Head of caudate nucleus (tissue), 42 donors: ENCODE results near the gene GDF7.

Experiments
- DNase-seq, 42 donors: peaks; one replicate each; pipeline versions ENCODE4 v3.0.0 to v3.0.0-alpha.2; 2020 to 2021; ENCODE audit warnings: mixed read lengths in 7 of 42
- intact Hi-C: fragments of 100-400 bp; cut with DNase I; formaldehyde crosslinking; loops from one replicate; pipeline ENCODE4 v1.15.0; 2022

The GDF7 gene

GRCh38 chr2:20652141-20652540 lies 14.8 kb upstream of the GDF7 start:
- intact Hi-C loops = no loop called here
- no peak for DNase-seq

DNA sequence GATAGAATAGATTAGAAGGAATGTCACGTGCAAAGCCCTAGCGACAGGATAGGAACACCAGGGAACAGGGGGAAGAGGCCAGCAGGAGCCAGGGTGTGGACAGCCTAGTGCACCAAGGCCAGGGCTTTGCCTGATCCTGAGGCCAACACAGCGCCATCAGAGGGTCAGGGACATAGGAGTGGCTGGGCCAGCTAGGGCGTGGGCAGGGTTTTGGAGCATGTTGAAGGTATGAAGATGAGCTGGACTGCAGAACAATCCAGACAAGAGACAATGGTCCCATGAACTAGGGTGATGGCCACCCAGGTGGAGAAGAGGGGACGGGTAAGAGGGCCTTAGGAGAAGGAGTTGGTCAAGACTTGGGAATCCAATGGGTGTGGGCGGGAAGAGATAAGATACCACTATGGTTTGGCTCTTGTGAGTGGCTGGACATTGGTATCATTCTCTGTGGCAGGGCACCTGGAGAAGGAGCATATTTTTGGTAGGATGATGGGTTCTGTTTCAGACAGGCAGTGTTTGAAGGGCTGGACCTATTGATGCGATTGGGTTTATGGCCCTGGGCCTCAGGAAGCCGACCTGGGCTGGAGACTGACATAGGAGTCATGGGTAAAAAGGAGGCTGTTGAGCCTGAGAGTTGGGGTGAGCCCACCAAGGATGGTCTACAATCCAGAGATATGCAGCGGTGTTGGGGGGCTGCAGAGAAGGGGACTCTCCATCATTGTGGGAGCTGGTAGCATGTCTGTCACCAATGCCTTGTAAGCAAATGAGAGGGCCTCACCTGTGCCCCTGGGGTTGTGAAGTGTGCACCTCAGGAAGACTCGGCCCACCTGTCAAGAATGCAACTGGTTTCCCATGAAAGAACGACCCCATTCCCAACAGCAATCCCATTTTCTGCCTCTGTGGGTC lies 14.0 kb upstream of the GDF7 start:
- DNase-seq = no peak
- intact Hi-C loops = no loop called here

GRCh38 chr2:20653695-20654534 lies 13.0 kb upstream of the GDF7 start:
- intact Hi-C loops = no loop called here
- no peak for DNase-seq

DNA sequence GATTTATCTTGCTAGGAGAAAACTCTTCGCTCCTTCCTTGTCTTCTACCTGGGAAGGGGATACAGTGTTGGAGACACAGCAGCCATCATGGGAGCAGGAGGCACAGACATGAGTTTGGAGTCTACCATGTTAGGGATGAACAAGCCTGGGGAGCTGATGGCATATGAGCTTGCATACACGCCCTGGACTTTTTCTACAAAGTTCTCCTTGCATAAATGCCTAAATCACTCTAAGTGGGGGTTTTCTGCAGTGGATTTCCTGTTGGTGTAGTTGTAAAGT lies 12.5 kb upstream of the GDF7 start:
- DNase-seq = no peak
- intact Hi-C loops = no loop called here

GRCh38 chr2:20656561-20656960 lies 10.4 kb upstream of the GDF7 start:
- no peak for DNase-seq
- intact Hi-C loops = no loop called here

DNA sequence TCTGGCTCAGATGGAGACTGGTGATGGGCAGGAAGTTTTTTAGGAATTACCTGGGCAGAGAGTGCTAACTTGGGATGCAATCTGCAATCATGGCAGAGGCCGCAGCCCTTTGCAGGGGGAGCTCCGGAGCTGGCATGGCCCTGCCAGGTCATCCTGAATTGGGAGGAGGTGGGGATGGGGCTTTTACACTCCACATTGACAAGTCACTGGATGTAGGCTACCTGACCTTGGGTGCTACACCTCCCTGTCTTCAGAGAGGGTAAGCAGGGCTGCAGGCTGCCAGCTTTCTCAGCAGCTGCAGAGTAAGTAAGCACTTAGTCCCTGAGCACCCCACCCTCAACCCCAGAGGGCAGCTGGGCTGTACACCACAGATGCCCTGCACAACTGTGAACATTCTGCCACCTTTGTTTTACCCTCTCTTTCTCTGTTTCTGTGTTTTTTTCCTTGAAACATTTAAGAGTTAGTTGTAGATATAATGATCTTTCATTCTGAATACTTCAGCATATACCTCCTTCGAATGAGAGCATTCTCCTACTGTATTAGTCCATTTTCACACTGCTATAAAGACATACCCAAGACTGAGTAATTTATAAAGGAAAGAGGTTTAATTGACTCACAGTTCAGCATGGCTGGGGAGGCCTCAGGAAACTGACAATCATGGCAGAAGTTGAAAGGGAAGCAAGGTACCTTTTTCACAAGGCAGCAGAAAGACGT lies 9.3 kb upstream of the GDF7 start:
- peak in 2 of 42 donors; percentile 2 to 16 for DNase-seq
- intact Hi-C loops = no loop called here

GRCh38 chr2:20660506-20661420 lies 6.2 kb upstream of the GDF7 start:
- DNase-seq = peak in 4 of 42 donors; percentile 0 to 18 (median 6)
- intact Hi-C loops = loop anchor here (2.0 kb wide), 1 partner anchor 302 kb away; no protein-coding TSS in a partner anchor

DNA sequence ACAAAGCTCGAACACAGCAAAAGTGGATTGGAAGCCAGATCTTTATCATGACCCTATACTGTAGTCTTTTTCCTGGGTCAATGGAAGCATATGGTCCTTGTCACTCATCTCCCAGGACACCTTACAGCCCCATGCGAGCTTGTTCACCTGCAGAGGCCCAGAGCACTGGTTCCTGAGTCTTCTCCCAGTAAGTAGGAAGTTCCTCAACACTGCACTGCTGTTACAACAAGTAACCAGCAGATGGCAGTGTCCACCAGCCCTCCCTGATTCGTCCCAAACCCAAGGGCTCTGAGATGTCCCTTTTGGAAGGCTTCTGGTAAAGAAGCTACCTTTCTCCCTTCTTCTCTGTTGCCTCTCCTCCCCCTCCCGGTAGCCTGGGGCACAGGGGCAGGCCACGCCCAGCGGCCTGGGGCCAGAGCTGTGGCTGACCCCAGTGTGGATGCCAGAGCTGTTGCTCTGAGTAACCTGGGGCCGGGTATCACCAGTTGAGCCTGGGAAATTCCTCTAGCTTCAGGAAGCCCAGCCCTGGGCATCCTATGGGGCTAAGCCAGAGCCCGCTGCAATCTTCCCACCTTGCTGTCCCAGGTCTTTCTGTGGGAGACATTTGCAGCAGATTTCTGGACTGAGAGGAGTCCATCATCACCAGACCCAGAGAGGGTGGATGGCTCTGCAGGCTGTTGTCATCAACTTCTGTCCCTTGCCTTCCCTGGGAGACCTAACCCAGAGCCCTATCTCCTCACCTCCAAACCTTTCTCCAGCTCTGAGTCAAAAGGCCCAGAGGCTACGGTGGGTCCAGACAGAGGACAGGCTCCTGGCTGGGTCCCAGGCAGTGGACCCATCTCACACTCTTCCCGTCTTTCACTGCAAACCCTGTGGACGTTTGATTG lies 5.3 kb upstream of the GDF7 start:
- peak in 41 of 42 donors; percentile 28 to 89 (median 74) for DNase-seq
- intact Hi-C loops = loop anchor here (2.0 kb wide), 1 partner anchor 301 kb away; no protein-coding TSS in a partner anchor

DNA sequence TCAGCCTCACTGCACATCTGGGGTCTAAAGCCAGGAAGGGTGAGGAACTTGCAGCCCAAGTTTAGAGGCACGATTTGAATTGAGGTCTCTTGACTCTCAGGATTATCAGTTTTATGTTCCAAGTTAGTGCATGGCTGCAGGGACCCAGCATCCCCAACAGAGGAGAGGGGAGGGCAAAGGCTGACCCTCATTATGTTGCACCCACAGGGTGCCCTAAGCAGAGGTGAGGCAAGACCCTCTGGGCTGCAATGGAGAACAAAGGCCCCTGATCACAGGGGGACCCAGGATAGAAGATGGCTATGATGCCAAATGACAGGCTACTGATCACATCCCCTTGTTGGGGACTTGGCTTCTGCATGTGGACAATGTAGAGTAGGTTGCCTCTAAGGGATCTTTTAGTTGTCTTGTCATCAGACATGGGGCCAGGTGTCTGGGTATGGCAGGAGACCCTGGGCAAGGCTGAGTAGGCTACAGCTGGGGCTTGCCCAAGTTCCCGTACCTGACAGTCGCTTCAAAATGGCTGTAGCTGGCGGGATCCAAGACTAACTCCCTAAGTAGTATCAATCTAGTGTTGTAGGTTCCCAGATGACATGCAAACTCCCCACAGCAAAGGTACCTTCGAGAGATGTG lies 4.5 kb upstream of the GDF7 start:
- DNase-seq = peak in 2 of 42 donors; percentile 22 to 23
- intact Hi-C loops = no loop called here

DNA sequence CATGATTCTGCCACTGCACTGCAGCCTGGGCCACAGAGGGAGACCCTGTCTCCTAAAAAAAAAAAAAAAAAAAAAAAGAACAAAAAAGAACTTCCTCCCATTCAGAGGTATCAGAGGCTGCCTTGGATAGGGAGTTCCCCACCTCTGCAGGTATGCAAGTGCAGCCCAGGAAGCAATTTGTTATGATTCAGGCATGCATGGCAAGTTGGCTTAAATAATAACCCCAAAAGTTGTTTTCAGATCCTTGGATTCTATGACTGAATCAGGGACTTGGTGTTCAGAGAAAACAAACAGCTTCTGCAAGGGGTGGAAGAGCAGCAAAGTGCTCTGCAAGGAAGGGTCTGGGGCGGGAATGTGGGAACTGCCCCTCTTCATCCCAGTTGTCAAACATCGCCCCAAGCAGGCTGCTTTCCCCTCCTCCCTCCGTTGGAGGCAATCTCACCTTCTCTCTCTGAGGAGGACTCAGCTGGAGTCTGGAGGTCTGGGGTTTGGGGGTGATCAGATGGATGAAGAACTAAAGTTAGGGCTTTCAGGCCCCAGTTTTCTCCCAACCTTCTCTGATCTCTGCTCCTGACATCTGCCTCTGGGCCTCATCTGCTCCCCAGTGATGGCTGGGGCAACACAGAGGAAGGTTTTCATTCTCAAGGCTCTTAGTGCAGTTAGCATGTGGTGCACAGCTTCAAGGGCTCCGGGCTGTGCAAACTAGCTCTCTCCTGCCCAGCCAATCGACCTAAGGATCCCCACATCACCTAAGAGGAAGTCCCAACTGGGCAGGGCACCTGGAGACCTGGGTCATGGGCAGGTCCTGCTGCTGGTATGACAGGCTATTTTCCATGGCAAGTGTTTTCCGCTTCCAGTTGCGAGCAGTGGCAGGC lies 3.5 kb upstream of the GDF7 start:
- DNase-seq = peak in 4 of 42 donors; percentile 7 to 22 (median 14)
- intact Hi-C loops = no loop called here

GRCh38 chr2:20664071-20664390 lies 2.9 kb upstream of the GDF7 start:
- no peak for DNase-seq
- intact Hi-C loops = no loop called here

DNA sequence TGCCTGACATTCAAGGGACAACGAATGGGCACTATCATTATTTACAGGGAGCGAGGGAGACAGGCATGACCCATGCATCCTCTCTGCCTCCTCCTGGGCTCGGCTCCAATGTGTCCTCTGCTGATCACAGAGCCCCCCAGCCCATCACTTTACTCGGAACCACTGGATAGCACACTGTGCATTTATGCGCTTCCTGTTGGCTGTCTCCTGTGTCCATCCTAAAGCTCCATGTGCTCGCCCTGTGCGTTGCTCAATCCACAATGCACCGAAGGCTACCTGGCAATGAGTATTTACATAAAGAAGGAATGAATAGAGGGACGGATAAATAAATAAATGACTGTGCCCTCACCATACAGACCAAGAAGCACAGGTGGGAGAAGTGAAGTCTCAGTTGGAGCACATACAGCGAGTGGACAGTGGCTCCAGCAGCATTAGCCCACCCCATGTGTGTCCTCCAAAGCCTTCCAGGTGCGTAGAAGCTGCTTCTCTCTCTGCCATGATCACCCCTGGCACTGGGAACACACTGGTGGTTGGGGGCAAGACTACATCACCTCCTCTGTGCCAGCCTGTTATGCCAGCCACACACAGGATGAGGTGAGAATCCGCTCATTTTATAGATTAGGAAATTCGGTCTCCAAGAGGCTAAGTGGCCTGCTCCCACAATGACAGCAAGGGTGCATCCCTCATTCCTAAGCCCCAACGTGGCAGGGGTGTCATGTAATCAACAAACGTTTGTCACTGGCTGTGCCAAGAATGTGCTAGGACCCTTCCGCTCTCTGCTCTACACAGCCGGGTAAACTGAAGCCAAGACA lies 2.3 kb upstream of the GDF7 start:
- intact Hi-C loops = no loop called here
- no peak for DNase-seq

DNA sequence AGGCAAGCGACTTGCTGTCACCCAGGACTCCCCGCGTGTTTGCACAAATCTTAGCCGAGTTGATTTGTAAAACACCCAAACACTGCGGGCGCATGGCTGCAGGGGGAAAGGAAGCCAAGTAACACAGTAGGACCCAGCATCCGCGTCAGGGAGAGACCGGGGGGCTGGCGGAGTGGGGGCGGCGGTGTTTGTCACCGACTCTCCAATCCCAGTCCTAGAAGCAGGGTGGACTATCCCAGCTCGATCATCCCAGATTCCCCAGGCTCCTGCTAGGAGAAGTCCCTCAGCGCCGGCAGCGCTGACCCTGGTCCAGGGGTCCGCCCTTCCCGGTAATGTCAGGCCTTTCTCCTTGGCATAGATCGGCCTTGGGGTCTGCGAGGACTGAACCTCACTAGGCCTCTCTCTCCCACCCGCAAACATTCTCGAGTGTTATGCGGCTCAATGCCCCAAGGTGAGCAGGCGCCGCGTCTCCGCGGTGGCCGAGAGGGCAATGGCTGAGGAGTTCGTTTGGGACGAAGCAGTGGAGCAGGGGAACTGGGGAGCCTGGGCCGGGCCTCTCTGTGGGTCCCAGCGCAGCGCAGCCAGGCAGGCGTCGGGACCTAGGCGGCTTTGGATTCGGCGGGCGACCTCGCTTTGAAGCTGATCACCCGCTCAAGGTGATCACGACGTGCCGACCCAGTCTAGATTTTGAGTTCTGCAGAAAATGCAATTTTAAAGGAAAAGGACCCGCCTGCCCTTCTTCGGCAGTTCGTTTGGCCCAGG lies 1.5 kb upstream of the GDF7 start:
- intact Hi-C loops = no loop called here
- DNase-seq = peak in 1 of 42 donors; percentile 23

GRCh38 chr2:20666005-20666303 lies 990 bp upstream of the GDF7 start:
- peak in 1 of 42 donors; percentile 19 for DNase-seq

DNA sequence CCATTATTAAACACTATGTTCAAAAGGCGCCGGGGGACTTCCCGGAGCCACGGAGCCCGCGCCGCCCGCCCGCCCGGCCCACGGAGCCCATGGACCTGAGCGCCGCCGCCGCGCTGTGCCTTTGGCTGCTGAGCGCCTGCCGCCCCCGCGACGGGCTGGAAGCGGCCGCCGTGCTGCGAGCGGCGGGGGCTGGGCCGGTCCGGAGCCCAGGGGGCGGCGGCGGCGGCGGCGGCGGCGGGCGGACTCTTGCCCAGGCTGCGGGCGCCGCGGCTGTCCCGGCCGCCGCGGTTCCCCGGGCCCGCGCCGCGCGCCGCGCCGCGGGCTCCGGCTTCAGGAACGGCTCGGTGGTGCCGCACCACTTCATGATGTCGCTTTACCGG lies 197 bp downstream of the GDF7 start:
- no peak for DNase-seq
- intact Hi-C loops = no loop called here

More at GRCh38 chr2:20666005-20666303, 990 bp upstream of the GDF7 start:
- intact Hi-C loops = no loop called here
